H1 (cell line): Measurements from ENCODE around the gene CMTM5. TPM values are rescaled to one million over a fixed set of nuclear protein-coding genes. Genes with fewer than 3 reads are reported as not detected.

Experiments used
- CTCF ChIA-PET: fragments of 300-600 bp; sonication (Branson Sonifier 250); formaldehyde crosslinking; loops from one replicate; lab custom pipeline; 2021; ENCODE audit not compliant: partially characterized antibody; lab: Charles Lee
- POLR2A ChIA-PET: fragments of 300-600 bp; sonication (Branson Sonifier 250); formaldehyde crosslinking; loops from one replicate; lab custom pipeline; 2021; ENCODE audit warnings: inconsistent platforms; ENCODE audit not compliant: partially characterized antibody; lab: Charles Lee
- DNase-seq, 2 experiments: peaks; one replicate each; pipeline versions ENCODE4 v3.0.0 to v3.0.0-alpha.2; 2010 to 2022; ENCODE audit warnings: low spot score in 2 of 2, low read depth in 1 of 2, mixed read lengths in 1 of 2
- FAIRE-seq: peaks from 2 replicates; lab custom pipeline; 2011; peaks lifted over from hg19 to GRCh38; lab: Jason Lieb, UNC
- H2AFZ ChIP-seq: 2 replicates; pipeline ENCODE4 v1.8.1; 2012; ENCODE audit warnings: low read length, inconsistent platforms
- H2AK5ac ChIP-seq: 2 replicates; pipeline ENCODE4 v1.6.1; 2013; ENCODE audit warnings: low read depth, low read length
- H2BK120ac ChIP-seq: replicated peaks from 2 replicates; pipeline ENCODE3; 2013; ENCODE audit warnings: low read depth, low read length, inconsistent platforms
- H2BK12ac ChIP-seq: 2 replicates; pipeline ENCODE4 v1.6.1; 2013; ENCODE audit warnings: low read depth, low read length
- H2BK15ac ChIP-seq: 2 replicates; pipeline ENCODE4 v1.6.1; 2013; ENCODE audit warnings: low read length
- H2BK20ac ChIP-seq: 2 replicates; pipeline ENCODE4 v1.6.1; 2013; ENCODE audit warnings: low read length
- H2BK5ac ChIP-seq: 2 replicates; pipeline ENCODE4 v1.6.1; 2013; ENCODE audit warnings: low read depth, low read length
- H3K14ac ChIP-seq: 2 replicates; pipeline ENCODE4 v1.6.1; 2013; ENCODE audit warnings: inconsistent platforms; ENCODE audit not compliant: insufficient read length
- H3K18ac ChIP-seq: 2 replicates; pipeline ENCODE4 v1.6.1; 2013; ENCODE audit warnings: low read length; ENCODE audit errors: extremely low read depth
- H3K23ac ChIP-seq: 2 replicates; pipeline ENCODE4 v1.6.1; 2013; ENCODE audit warnings: inconsistent platforms; ENCODE audit not compliant: insufficient read length
- H3K23me2 ChIP-seq: 2 replicates; pipeline ENCODE4 v1.6.1; 2013; ENCODE audit warnings: low read depth, low read length
- H3K27ac ChIP-seq: 2 replicates; pipeline ENCODE4 v1.6.1; 2011; ENCODE audit warnings: low read depth, low read length, inconsistent platforms
- H3K27me3 ChIP-seq, 4 experiments: replicated peaks in 1 of 4; 1 replicate in 1 of 4; 2 replicates in 3 of 4; pipeline versions ENCODE4 v1.6.1 to v1.8.1; 2011 to 2013; ENCODE audit warnings: low read length in 3 of 4, mild to moderate bottlenecking in 3 of 4, inconsistent platforms in 2 of 4, mixed read lengths in 2 of 4, moderate library complexity in 1 of 4; ENCODE audit not compliant: control insufficient read depth in 3 of 4, insufficient read depth in 3 of 4; ENCODE audit errors: extremely low read depth in 1 of 4
- H3K36me3 ChIP-seq, 4 experiments: 2 replicates each; pipeline versions ENCODE4 v1.6.1 to v1.8.1; 2011 to 2013; ENCODE audit warnings: mild to moderate bottlenecking in 4 of 4, low read length in 3 of 4, moderate library complexity in 2 of 4, control low read depth in 1 of 4, inconsistent platforms in 1 of 4; ENCODE audit not compliant: insufficient read depth in 4 of 4, control insufficient read depth in 2 of 4
- H3K4ac ChIP-seq: replicated peaks from 2 replicates; pipeline ENCODE3; 2013; ENCODE audit warnings: low read length, low read depth, mixed read lengths, inconsistent platforms; ENCODE audit not compliant: insufficient read length
- H3K4me1 ChIP-seq, 4 experiments: replicated peaks in 1 of 4; 1 replicate in 1 of 4; 2 replicates in 3 of 4; pipeline versions ENCODE4 v1.6.1 to v1.8.1; 2011 to 2013; ENCODE audit warnings: low read length in 3 of 4, inconsistent platforms in 2 of 4, mixed read lengths in 1 of 4; ENCODE audit not compliant: insufficient read depth in 4 of 4, control insufficient read depth in 3 of 4
- H3K4me2 ChIP-seq, 2 experiments: 2 replicates each; pipeline versions ENCODE4 v1.6.1 to v1.8.1; 2011 to 2013; ENCODE audit warnings: low read depth in 2 of 2, low read length in 2 of 2, control low read depth in 1 of 2, inconsistent platforms in 1 of 2, mild to moderate bottlenecking in 1 of 2; ENCODE audit not compliant: insufficient read depth in 1 of 2
- H3K4me3 ChIP-seq, 4 experiments: fragments of 200-600, 300-600 bp in 1 of 4; sonication (generic), shearing (Covaris generic), sonication (Bioruptor Twin) in 1 of 4; 2 replicates each; pipeline versions ENCODE4 v1.5.1 to v1.8.1; 2011 to 2016; ENCODE audit warnings: low read length in 4 of 4, low read depth in 3 of 4, control low read depth in 2 of 4, inconsistent platforms in 2 of 4, mild to moderate bottlenecking in 2 of 4, mixed read lengths in 1 of 4, moderate library complexity in 1 of 4; ENCODE audit not compliant: insufficient read depth in 2 of 4; ENCODE audit errors: extremely low read depth in 1 of 4
- H3K56ac ChIP-seq: replicated peaks from 2 replicates; pipeline ENCODE3; 2013; ENCODE audit warnings: low read depth, mild to moderate bottlenecking, mixed read lengths, low read length, inconsistent platforms; ENCODE audit not compliant: insufficient read length
- H3K79me1 ChIP-seq: 2 replicates; pipeline ENCODE4 v1.6.1; 2013; ENCODE audit warnings: low read depth, low read length, control low read depth
- H3K79me2 ChIP-seq, 2 experiments: 2 replicates each; pipeline versions ENCODE4 v1.6.1 to v1.8.1; 2012 to 2013; ENCODE audit warnings: low read length in 2 of 2, mild to moderate bottlenecking in 2 of 2, inconsistent platforms in 1 of 2; ENCODE audit not compliant: insufficient read depth in 2 of 2, control insufficient read depth in 1 of 2
- H3K9ac ChIP-seq, 4 experiments: replicated peaks in 1 of 4; 1 replicate in 1 of 4; 2 replicates in 3 of 4; pipeline versions ENCODE4 v1.6.1 to v1.8.1; 2011 to 2013; ENCODE audit warnings: low read depth in 3 of 4, low read length in 3 of 4, control low read depth in 2 of 4, mild to moderate bottlenecking in 2 of 4, moderate library complexity in 2 of 4, inconsistent platforms in 1 of 4; ENCODE audit errors: extremely low read depth in 1 of 4
- H3K9me3 ChIP-seq, 2 experiments: 2 replicates each; pipeline versions ENCODE4 v1.6.1 to v1.8.1; 2012 to 2013; ENCODE audit warnings: mild to moderate bottlenecking in 2 of 2, moderate library complexity in 2 of 2, control low read depth in 1 of 2, inconsistent platforms in 1 of 2, low read depth in 1 of 2, low read length in 1 of 2, mixed read lengths in 1 of 2; ENCODE audit not compliant: insufficient read depth in 2 of 2
- H4K20me1 ChIP-seq, 2 experiments: replicated peaks in 1 of 2; 2 replicates each; pipeline versions ENCODE3 to v1.8.1; 2011 to 2013; ENCODE audit warnings: inconsistent platforms in 2 of 2, low read length in 2 of 2, mild to moderate bottlenecking in 1 of 2; ENCODE audit not compliant: insufficient read depth in 2 of 2, control insufficient read depth in 1 of 2
- H4K5ac ChIP-seq: 2 replicates; pipeline ENCODE4 v1.6.1; 2013; ENCODE audit warnings: low read length, low read depth, mixed read lengths, inconsistent platforms; ENCODE audit not compliant: insufficient read length
- H4K8ac ChIP-seq: 2 replicates; pipeline ENCODE4 v1.8.0; 2013; ENCODE audit warnings: mild to moderate bottlenecking, moderate library complexity, low read length, inconsistent platforms; ENCODE audit not compliant: insufficient read depth; ENCODE audit errors: extremely low read depth
- H4K91ac ChIP-seq: replicated peaks from 2 replicates; pipeline ENCODE3; 2013; ENCODE audit warnings: low read length, mixed read lengths, inconsistent platforms; ENCODE audit not compliant: insufficient read length
- POLR2A ChIP-seq, 2 experiments: IDR thresholded peaks; 1 replicate in 1 of 2; 2 replicates in 1 of 2; pipeline ENCODE4 v1.6.1; 2011; ENCODE audit warnings: low read depth in 2 of 2, low read length in 2 of 2, mild to moderate bottlenecking in 2 of 2; ENCODE audit errors: control extremely low read depth in 1 of 2
- RAD21 ChIP-seq, 2 experiments: IDR thresholded peaks in 1 of 2; conservative IDR thresholded peaks in 1 of 2; 2 replicates each; pipeline ENCODE4 v1.6.1; 2011; ENCODE audit warnings: low read depth in 2 of 2, low read length in 2 of 2, improper control_type of control experiment in 1 of 2, inconsistent platforms in 1 of 2, mild to moderate bottlenecking in 1 of 2, moderate library complexity in 1 of 2
- WGBS, 2 experiments: shearing (Covaris generic) in 1 of 2; methylation state at CpG; one replicate each; pipeline versions ENCODE4 v1.1.6 to v1.1.7; 2013 to 2015; ENCODE audit warnings: low lambda C conversion rate in 2 of 2, mixed read lengths in 2 of 2, inconsistent platforms in 1 of 2, low coverage in 1 of 2, missing lambda C conversion rate in 1 of 2; ENCODE audit not compliant: insufficient replicate concordance in 2 of 2, insufficient coverage in 1 of 2, insufficient read length in 1 of 2; ENCODE audit errors: extremely low coverage in 1 of 2, missing lambda C conversion rate in 1 of 2; 5-methylcytosine and 5-hydroxymethylcytosine counted together
- polyA plus RNA-seq, 7 experiments: library from polyadenylated mRNA; depleted of rRNA in 3 of 7; stranded (reverse) in 5 of 7; unstranded in 2 of 7; fragments of >200 nt in 5 of 7; fragments of 200-250 nt in 2 of 7; gene quantifications; 1 replicate in 5 of 7; 2 replicates in 1 of 7; 4 replicates in 1 of 7; pipeline versions ENCODE4 v1.2.1 to v1.2.3, GENCODE V29; 2011 to 2013; ENCODE audit warnings: missing spikeins in 2 of 7, mixed read lengths in 2 of 7
- total RNA-seq: library from RNA; stranded (reverse); fragmentation: NEBNext Ultra II Directional; extraction: Animal tissue kit (Norgen Biotek cat#: 25700); gene quantifications from 2 replicates; pipeline ENCODE4 v1.2.1, GENCODE V29; 2021
- TF ChIP-seq, protein P1 (sequence below), 3 experiments: IDR thresholded peaks; 1 replicate in 2 of 3; 2 replicates in 1 of 3; pipeline versions ENCODE4 v1.5.1 to v1.6.1; 2011; ENCODE audit warnings: low read length in 3 of 3, mild to moderate bottlenecking in 3 of 3, inconsistent platforms in 2 of 3, low read depth in 1 of 3, moderate library complexity in 1 of 3; ENCODE audit not compliant: insufficient read depth in 1 of 3; ENCODE audit errors: control extremely low read depth in 1 of 3

CMTM5 gene
- total and polyA plus RNA-seq, 2 of the 8 experiments (the other 6 are each of a cell fraction or from before 2014, with no cell fraction given), result 2.1 TPM; not detected in 1

DNA sequence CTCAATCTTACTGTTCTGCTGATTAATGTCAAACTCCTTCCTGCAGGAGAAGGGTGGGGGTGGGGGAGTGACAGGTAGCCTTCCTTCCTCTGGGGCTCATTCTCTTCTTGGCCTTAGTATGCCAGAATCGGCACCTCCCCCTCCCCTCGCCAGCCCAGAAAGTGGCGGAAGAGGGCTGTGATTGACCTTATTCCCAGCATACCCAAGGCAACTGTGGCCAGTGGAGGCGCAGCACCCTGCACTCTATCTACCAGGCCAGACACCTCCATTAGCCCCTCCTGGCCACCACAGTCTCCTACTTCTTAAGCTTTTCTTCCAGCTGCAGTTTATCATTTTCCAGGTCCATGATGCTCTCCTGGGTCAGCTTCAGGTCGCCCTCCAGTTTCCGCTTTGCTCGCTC is 15.8 kb downstream of the CMTM5 start:
- FAIRE-seq, result no peak

More for the DNA sequence above, 15.8 kb downstream of the CMTM5 start:
- Histone ChIP-seq H3K23me2 (no peaks in the 10 kb centered on the region), H3K23ac (no peak overlapping the region), H3K36me3 (no peaks in the 10 kb centered on the region), H3K27me3 (no peaks in the 10 kb centered on the region; a peak in 3 of 7 replicates), H4K8ac (peak overlapping the region; percentile 59; the same call in 1 of the 2 replicates), H3K79me1 (no peaks in the 10 kb centered on the region), H4K20me1 (no peaks in the 10 kb centered on the region), H3K4me2 (no peak overlapping the region), H4K5ac (no peak overlapping the region), H2BK15ac (no peak overlapping the region), H3K79me2 (no peaks in the 10 kb centered on the region), H2BK5ac (no peak overlapping the region), H4K91ac (no peak overlapping the region), H3K9ac (no peak overlapping the region), H2AK5ac (no peak overlapping the region), H2BK120ac (no peak overlapping the region), H2BK20ac (no peak overlapping the region; the same call in 1 of the 2 replicates), H3K9me3 (no peaks in the 10 kb centered on the region), H3K4ac (no peak overlapping the region), H3K18ac (no peak overlapping the region), H3K56ac (no peak overlapping the region), H3K14ac (no peak overlapping the region), H2AFZ (0 out of 2 replicates have a peak overlapping the region, but pooled peaks have one; percentile 9), H3K27ac (no peak overlapping the region), H3K4me1 (peaks cover 0 to 10% (median 0%) of the 10 kb centered on the region in 4 experiments; a peak in 1 of 7 replicates), H3K4me3 (no peak overlapping the region), H2BK12ac (no peak overlapping the region)
- 82% methylated on average over 7 of the region's 7 CpGs; no CpG with 5 or more reads in 1 of the 2 experiments for WGBS, 2 experiments
- ChIA-PET POLR2A (interaction anchor here (0.6 to 1.9 kb wide), 4 partner anchors 10 to 101 kb away, joined by 3 to 4 read pairs (median 3); partner anchors contain the start of gene EFS), CTCF (interaction anchor here (0.7 to 7.0 kb wide), 11 partner anchors 12 to 695 kb away, joined by 3 to 96 read pairs (median 4); partner anchors contain the start of gene CMTM5)
- TF ChIP-seq POLR2A (IDR thresholded peaks at IDR 0.05; ENCODE audit: control extremely low read depth in 1 of 2, low read depth in 2 of 2, low read length in 2 of 2), result no peak
- TF ChIP-seq, protein P1, sequence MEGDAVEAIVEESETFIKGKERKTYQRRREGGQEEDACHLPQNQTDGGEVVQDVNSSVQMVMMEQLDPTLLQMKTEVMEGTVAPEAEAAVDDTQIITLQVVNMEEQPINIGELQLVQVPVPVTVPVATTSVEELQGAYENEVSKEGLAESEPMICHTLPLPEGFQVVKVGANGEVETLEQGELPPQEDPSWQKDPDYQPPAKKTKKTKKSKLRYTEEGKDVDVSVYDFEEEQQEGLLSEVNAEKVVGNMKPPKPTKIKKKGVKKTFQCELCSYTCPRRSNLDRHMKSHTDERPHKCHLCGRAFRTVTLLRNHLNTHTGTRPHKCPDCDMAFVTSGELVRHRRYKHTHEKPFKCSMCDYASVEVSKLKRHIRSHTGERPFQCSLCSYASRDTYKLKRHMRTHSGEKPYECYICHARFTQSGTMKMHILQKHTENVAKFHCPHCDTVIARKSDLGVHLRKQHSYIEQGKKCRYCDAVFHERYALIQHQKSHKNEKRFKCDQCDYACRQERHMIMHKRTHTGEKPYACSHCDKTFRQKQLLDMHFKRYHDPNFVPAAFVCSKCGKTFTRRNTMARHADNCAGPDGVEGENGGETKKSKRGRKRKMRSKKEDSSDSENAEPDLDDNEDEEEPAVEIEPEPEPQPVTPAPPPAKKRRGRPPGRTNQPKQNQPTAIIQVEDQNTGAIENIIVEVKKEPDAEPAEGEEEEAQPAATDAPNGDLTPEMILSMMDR (IDR thresholded peaks at IDR 0.05; ENCODE audit: control extremely low read depth in 1 of 3, insufficient read depth in 1 of 3, low read depth in 1 of 3, low read length in 3 of 3), result 0 out of 4 replicates have a peak, but pooled peaks of 1 of the 3 experiments have one; percentile 3
- 0 out of 4 replicates have a peak, but pooled peaks of 1 of the 2 experiments have one; percentile 10 for TF ChIP-seq RAD21 (IDR thresholded peaks at IDR 0.05 in 1 of 2, conservative IDR thresholded peaks at IDR 0.05 in 1 of 2; ENCODE audit: low read depth in 2 of 2, low read length in 2 of 2)
- no peak for DNase-seq
